Activated CD8-positive, alpha-beta memory T cell treated with anti-CD3 and anti-CD28 coated beads, Interleukin-2, amount 50 U/mL, for 24 hours (primary cell): ENCODE measurements around the gene FAM43B.

Experiments
- DNase-seq: peaks from one replicate; pipeline ENCODE4 v3.0.0-alpha.2; 2020; ENCODE audit errors: extremely low read depth

FAM43B gene

GRCh38 chr1:20551161-20551560 lies 1.2 kb upstream of the FAM43B start:
- DNase-seq = no peak

- no peak for DNase-seq
Measured at GRCh38 chr1:20552728-20553445, 514 bp downstream of the FAM43B start.

- DNase-seq = no peak
Measured at GRCh38 chr1:20555025-20555757, 2.8 kb downstream of the FAM43B start.

GRCh38 chr1:20555758-20556120 lies 3.4 kb downstream of the FAM43B start:
- DNase-seq = no peak

GRCh38 chr1:20558191-20558590 lies 5.8 kb downstream of the FAM43B start:
- DNase-seq = no peak

GRCh38 chr1:20560966-20561365 lies 8.6 kb downstream of the FAM43B start:
- DNase-seq = no peak

- no peak for DNase-seq
Measured at GRCh38 chr1:20565234-20565633, 12.9 kb downstream of the FAM43B start.

- DNase-seq = no peak
Measured at GRCh38 chr1:20569523-20570098, 17.2 kb downstream of the FAM43B start.

- no peak for DNase-seq
Measured at GRCh38 chr1:20571427-20571826, 19.1 kb downstream of the FAM43B start.

GRCh38 chr1:20573987-20574386 lies 21.6 kb downstream of the FAM43B start:
- no peak for DNase-seq

- DNase-seq = peak; percentile 23
Measured at GRCh38 chr1:20574686-20575540, 22.5 kb downstream of the FAM43B start.

GRCh38 chr1:20575541-20576336 lies 23.4 kb downstream of the FAM43B start:
- DNase-seq = no peak

GRCh38 chr1:20578062-20578461 lies 25.7 kb downstream of the FAM43B start:
- DNase-seq = no peak

- DNase-seq = no peak
Measured at GRCh38 chr1:20578721-20579395, 26.5 kb downstream of the FAM43B start.

GRCh38 chr1:20584890-20585289 lies 32.5 kb downstream of the FAM43B start:
- no peak for DNase-seq

GRCh38 chr1:20586953-20587660 lies 34.7 kb downstream of the FAM43B start:
- no peak for DNase-seq

- no peak for DNase-seq
Measured at GRCh38 chr1:20587661-20588053, 35.3 kb downstream of the FAM43B start.

GRCh38 chr1:20588634-20589225 lies 36.4 kb downstream of the FAM43B start, which contains the start of gene CDA:
Gene CDA, plus strand, starts transcription at chr1:20589097. Its CDS starts 33 bp downstream, at chr1:20589130.
- DNase-seq = no peak
